Measurements from ENCODE around the gene KAT6B.

Gene KAT6B

GRCh38 chr10:74953214-74953613 is 126.8 kb downstream of the KAT6B start:
- no peak for DNase-seq (ENCODE audit: low spot score)

DNA sequence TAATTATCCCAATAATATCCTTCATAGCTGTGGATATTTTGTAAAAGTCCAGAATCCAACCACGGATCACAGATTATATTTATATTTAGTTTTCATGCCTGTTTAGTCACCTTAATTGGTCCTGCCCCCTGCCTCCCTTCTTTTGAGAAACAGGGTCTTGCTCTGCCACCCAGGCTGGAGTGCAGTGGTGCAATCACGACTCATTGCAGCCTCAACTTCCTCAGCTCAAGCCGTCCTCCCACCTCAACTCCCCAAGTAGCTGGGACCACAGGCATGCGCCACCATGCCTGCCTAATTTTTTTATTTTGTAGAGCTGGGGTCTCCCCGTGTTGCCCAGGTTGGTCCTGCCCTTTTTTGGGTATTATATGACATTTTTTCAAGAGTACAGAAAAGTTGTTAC is 129.4 kb downstream of the KAT6B start:
- DNase-seq (ENCODE audit: low spot score) = no peak

GRCh38 chr10:74956555-74957111 is 130.2 kb downstream of the KAT6B start:
- DNase-seq (ENCODE audit: low spot score) = no peak

DNA sequence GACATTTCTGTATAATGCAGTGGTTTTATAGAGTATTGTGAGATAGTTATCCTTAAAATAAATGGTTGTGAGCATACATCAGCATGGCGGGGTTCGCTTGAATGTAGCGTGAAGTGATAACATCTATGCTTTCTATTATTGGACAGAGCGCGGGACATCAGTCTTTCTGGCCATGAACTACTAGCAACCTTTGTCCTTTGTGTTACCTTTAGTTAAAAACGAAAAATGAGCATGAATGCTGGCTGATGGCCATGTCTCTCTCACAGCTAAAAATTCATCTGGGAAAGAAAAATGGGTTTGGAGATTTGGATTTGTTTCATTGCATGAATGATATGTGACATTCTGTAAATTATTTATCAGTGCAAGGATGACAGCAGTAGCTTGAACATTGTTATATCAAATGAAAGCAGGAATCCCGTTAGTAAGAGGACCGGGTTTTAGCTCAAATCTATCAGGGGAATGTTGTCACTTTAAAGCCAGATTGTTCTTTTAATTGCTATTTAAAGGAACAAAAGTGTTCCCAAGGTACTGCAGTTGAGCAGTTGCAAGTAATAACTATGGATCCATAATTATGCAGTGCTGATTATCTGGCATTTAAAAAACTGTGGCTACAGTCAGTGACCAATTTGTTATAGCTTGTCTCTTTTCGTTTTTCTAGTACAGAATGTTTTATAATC is 131.0 kb downstream of the KAT6B start:
- DNase-seq (ENCODE audit: low spot score) = peak; percentile 16

GRCh38 chr10:74958316-74958715 is 131.9 kb downstream of the KAT6B start:
- no peak for DNase-seq (ENCODE audit: low spot score)

- DNase-seq (ENCODE audit: low spot score) = no peak
Observed at GRCh38 chr10:74960670-74961069, 134.3 kb downstream of the KAT6B start.

DNA sequence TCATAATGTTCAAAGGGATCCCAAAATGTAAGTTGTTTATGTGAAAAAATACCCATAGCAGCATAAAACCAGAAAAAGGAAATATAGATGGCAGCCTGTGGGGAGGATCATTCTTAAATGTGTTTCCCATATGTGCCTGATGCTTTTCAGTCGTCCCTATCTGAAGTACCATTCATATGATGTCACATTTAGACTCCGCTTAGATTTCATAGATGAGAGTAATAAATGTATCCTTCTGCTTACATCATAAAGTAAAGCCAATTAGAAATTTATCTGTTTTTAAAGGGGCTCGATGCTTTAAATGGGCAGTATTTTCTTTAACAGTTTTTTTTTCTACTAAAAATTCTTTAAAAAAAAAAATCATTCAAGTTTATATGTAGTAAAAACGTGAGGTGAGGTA is 136.1 kb downstream of the KAT6B start:
- DNase-seq (ENCODE audit: low spot score) = no peak

DNA sequence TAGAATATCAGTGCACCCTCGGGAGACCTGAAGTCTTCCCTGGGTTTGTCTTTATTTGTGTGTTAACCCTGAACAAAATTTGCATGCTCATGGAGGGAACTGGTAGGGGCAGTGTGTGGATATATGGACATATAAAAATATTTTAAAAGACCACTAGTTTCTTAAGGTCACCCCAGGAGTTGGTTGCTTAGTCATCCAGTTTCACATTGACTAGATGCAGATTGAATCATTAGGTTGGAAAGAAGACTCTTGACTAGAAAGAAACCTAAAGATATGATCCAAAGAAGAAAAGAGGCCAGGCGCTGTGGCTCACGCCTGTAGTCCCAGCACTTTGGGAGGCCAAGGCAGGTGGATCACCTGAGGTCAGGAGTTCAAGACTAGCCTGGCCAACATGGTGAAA is 137.1 kb downstream of the KAT6B start:
- DNase-seq (ENCODE audit: low spot score) = no peak

DNA sequence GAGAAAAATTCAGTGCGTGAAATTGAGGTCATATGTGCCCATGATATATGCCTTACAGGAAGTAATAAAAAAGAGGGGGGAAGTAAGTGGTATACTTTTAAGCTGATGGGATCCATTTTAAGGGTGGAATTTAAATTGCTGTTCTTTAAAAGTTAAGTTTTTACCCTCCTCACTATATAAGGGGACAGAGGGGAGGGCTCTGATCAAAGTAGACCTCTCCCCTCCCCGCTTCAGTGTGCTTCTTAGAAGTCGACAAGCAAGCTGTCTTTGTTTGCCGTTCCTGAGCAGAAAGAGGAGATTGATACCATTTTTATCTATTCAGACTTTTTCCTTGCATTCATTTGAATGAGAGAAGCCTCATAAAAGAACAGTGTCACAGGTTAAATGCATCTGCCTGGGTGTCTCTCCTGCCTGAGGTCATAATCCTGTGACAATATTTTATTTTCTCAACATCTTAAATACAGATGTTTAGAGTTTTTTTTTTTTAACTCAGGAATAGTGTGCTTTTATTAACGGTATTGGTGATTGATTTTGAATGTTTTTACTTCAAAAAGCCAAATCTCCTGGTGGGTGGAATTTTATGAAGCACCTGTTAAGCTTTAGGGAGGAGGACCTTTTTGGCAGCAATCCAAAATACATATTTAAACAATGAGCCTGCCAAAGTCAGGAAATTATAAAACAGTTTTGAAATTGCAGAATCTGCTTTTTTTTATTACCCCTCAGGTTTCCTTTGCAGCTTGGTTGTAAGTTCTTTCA is 141.7 kb downstream of the KAT6B start:
- DNase-seq (ENCODE audit: low spot score) = no peak

GRCh38 chr10:74968667-74969061 is 142.3 kb downstream of the KAT6B start:
- DNase-seq (ENCODE audit: low spot score) = no peak

DNA sequence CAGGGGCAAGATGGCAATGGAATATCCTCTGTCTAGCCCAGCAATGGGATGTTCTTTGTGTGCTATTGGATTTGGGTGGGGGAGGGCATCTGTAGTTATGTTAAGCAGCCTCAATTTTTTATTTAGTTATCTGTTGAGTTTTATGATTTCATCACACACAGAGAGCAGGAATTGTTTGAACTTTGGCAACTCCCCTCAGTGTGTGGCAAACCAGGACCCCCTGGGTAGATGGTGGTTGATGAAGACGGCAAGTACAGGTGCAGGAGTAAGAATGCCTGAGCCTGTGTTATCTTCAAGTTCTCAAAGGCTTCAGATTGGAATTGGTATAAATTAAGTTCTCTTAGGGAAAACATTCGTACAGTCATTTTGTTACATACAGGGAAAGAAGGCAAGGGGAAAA is 142.7 kb downstream of the KAT6B start:
- no peak for DNase-seq (ENCODE audit: low spot score)

DNA sequence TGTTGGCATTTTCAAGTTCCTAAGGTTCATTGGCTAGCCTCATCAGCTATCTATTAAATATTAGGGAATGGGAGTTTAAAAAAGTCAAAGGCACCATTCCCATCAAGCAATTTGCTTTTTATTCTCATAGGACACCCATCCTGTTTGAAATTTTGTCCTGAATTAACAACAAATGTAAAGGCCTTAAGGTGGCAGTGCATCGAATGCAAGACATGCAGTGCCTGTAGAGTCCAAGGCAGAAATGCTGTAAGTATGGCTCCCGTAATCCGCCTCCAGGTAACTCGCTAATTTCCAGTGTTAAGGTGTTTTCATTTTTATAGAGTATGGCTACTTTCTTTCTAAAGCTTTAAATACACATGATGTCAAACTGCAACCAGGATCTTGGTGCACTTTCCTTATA is 143.1 kb downstream of the KAT6B start:
- DNase-seq (ENCODE audit: low spot score) = no peak

DNA sequence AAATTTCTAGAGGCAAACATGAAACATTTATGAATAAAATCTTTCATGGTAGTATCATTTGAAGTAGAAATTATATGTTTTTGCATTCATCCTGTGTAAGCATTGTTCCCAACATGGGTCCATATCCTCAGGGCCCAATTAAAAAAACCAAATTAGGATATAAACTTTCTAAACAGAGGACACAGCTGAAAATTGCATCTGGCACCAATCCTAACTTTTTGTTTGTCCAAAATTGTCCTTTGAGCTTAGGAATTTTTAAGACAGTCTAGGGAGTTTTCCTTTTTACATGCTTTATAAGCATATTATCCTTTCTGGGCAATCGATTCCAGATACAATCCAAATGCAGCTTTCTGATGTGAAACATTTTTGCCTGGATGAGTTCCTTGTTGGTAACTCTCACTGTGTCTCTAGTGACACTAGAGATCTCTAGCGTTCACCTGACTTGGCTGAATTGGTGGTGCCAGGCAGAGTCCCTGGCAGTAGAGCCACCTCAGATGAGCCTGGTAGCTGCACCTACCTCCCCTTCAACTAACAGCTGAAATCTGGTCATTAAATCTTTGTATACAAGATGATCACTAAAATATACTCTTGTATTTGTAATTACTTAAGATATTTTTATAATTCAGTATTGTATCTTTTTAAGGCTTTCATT is 147.5 kb downstream of the KAT6B start:
- no peak for DNase-seq (ENCODE audit: low spot score)

DNA sequence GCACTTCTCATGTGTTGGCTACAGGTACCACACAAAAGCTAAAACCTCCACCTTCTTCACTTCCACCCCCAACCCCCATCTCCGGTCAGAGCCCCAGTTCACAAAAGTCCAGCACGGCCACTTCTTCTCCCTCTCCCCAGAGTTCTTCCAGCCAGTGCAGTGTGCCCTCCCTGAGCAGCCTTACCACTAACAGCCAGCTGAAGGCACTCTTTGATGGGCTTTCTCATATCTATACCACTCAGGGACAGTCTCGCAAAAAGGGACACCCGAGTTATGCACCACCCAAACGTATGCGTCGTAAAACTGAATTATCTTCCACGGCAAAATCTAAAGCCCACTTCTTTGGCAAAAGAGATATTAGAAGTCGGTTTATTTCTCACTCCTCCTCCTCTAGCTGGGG is 149.4 kb downstream of the KAT6B start:
- DNase-seq (ENCODE audit: low spot score) = no peak

DNA sequence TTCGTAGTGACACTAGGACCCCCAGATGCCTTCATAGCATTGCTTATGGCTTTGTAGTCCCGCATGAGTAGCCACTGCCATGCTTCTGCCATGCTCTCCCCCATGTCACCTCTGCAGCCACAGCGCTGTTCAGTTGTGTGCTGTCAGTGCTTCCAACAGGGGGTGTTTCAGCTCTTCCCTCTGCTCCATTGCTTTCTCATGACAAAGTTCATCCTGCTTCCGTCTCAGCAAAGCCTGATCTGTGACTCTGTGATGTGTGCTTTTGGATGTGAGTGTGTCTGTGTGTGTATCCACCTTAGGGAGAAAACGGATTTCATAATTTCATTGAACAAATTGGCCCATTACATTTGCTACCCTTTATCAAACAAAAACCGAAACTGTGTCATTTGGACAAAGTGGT is 150.2 kb downstream of the KAT6B start:
- DNase-seq (ENCODE audit: low spot score) = no peak

- DNase-seq (ENCODE audit: low spot score) = no peak
Observed at GRCh38 chr10:74977072-74977471, 150.7 kb downstream of the KAT6B start.

DNA sequence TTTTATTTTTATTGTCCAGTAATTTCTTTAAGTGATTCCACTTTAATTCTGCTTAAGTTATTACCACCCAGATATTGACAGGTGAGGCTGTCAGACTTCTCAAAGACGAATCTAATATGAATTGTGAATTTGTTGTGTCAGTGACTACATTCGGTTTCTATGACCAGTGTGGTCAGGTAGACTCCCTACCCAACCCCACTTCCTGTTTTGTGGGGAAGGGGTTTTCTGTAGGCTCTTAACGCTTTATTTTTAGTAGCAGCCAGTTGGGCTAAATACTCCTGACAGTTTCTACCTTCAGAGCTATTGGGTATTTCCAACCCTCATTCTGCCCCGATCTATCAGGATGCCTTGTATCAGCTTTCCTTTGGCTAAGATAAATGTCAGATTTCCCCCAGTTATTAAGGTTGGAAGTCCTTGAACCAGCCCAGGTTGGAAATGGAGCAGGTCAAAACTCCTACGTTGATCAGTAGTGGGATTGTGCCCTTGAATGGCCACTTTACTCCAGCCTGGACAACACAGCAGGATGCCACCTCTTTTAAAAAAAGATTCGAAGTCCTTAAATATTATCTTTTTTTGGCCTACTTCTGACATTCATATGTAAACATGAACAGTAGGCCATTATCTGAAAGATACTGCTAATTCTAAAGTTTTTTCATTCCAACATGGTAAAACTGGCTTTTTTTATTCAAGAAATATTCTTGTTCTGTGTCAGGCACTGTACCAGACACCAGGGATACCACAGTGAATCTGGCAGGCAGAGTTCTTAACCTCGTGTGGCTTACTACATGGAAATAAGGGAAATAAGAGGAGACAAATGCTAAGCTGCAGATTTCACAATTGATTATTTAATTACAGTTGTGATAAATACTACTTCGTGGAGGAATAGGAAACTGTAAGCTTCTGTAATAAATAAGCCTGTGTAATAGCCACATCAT is 151.8 kb downstream of the KAT6B start:
- no peak for DNase-seq (ENCODE audit: low spot score)

DNA sequence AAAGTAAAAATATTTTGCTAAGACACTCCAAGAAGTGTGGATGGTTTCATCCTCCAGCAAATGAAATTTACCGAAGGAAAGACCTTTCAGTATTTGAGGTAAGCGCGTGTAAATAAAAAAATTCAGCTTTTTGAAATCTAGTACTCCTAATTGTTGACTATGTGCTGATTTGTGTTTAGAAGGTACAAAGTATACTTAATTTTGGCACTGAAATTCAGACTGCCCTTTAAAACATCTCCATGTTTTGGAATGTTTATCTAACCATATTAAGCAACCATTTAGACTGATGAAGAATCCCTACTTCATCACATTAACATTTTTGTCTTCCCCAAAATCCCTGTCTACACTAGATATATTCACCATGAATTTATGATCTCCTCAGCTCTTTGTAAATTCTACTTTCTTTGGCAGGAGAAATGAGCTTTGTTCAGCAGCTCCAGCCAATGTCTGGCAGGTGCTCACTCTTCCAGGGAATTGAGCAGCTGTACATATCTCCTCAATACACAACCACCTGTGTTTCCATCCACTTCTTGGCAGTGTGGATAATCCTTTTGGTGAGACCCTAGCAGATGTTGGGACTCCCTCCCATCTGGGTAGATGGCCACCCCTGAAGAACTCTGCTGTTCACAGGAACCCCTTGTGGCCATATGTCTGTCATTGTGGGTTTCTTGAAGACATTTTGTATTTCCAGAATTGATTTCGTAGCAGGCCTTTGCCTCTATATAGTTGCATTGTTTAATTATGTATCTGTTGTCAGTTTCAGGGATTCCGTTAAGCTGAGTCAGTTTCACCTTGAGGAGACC is 155.6 kb downstream of the KAT6B start:
- no peak for DNase-seq (ENCODE audit: low spot score)

GRCh38 chr10:74982634-74982982 is 156.2 kb downstream of the KAT6B start:
- no peak for DNase-seq (ENCODE audit: low spot score)

DNA sequence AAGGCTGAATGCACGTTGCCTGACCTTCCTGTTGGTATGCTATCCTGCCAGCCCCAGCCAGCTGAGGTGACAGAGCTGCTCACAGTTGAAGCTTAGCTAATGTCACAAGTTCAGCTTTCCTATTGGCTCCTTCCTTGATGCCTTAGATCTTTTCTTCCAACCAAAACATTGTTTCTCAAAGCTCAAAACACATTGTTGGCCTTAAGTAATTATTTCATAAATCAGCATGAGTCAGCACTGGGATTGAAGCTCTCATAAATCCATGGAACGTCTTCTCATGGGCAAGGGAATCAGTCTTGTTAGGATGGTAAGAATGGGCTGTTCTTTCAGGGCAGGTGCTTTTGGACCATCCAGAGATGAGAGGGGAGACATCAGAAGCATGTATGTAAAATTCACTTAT is 157.0 kb downstream of the KAT6B start:
- DNase-seq (ENCODE audit: low spot score) = no peak

Measured in kidney tubule cell (primary cell).